Camera-type eye (tissue), 1 donor: Measurements from ENCODE around the gene ADORA2A. TPM values are rescaled to one million over a fixed set of nuclear protein-coding genes. Genes with fewer than 3 reads are reported as not detected.

Source experiments
- total RNA-seq: library from RNA; depleted of rRNA; stranded (reverse); fragments of >200 nt; gene quantifications from one replicate; pipeline ENCODE4 v1.2.3, GENCODE V29; 2014

ADORA2A gene
- total RNA-seq, result 18.5 TPM

GRCh38 chr22:24427500-24428164, at the start of gene ADORA2A:
Gene ADORA2A, plus strand, starts transcription at chr22:24427599. Its CDS starts 5,806 bp downstream, at chr22:24433405.

Other genes with a start within 250 kb of the ADORA2A start
- gene SUSD2, start 246.1 kb upstream of the ADORA2A start, total RNA-seq, result 2.6 TPM
- gene GGT5, start 182.5 kb upstream of the ADORA2A start, total RNA-seq, result 13.2 TPM
- gene SPECC1L, start 156.8 kb upstream of the ADORA2A start, total RNA-seq, result 77.6 TPM
- 2.5 TPM for gene UPB1, start 67.7 kb downstream of the ADORA2A start, total RNA-seq
- gene GUCD1, start 127.5 kb downstream of the ADORA2A start, total RNA-seq, result 54.0 TPM
- 214 TPM for gene SNRPD3, start 128.4 kb downstream of the ADORA2A start, total RNA-seq
- gene LRRC75B, start 165.5 kb downstream of the ADORA2A start, total RNA-seq, result 16.0 TPM
- 6.3 TPM for gene GGT1, start 175.6 kb downstream of the ADORA2A start, total RNA-seq